Measurements from ENCODE around the gene HLA-DPA1. TPM values are rescaled to one million over a fixed set of nuclear protein-coding genes. Genes with fewer than 3 reads are reported as not detected.

The HLA-DPA1 gene
- total and polyA plus RNA-seq, 8 donors: 5.5 to 162 (median 9.2) TPM

GRCh38 chr6:33061987-33062386, 11.5 kb downstream of the HLA-DPA1 start:
- DNase-seq: no peak

GRCh38 chr6:33057222-33058150, 16.0 kb downstream of the HLA-DPA1 start:
- H3K27ac ChIP-seq: no peak overlapping the region
- H3K36me3 ChIP-seq: no peaks in the 10 kb centered on the region
- ATAC-seq (no peak), FAIRE-seq (no peak), DNase-seq (no peak)
- WGBS, 2 donors: 40 to 48% methylated on average over 6 of the region's 6 CpGs
- no peaks in the 10 kb centered on the region for H3K4me1 ChIP-seq
- H3K27me3 ChIP-seq: no peaks in the 10 kb centered on the region
- no peak for TF ChIP-seq CTCF (IDR thresholded peaks at IDR 0.05)
- no peak overlapping the region for H3K4me3 ChIP-seq
- intact Hi-C loops (cut with DNase I): no loop called here
- H3K9me3 ChIP-seq: no peaks in the 10 kb centered on the region

More at GRCh38 chr6:33061987-33062386, 11.5 kb downstream of the HLA-DPA1 start:
- ATAC-seq (peak in 1 of 4 donors; percentile 46), FAIRE-seq (no peak)
- no peaks in the 10 kb centered on the region for H3K27me3 ChIP-seq
- TF ChIP-seq CTCF (IDR thresholded peaks at IDR 0.05): no peak
- H3K4me3 ChIP-seq: no peak overlapping the region
- no peaks in the 10 kb centered on the region for H3K9me3 ChIP-seq
- H3K4me1 ChIP-seq: no peaks in the 10 kb centered on the region
- intact Hi-C loops (cut with DNase I): no loop called here
- no peak overlapping the region for H3K27ac ChIP-seq
- 77 to 84% methylated on average over 2 of the region's 2 CpGs for WGBS, 2 donors
- H3K36me3 ChIP-seq: no peaks in the 10 kb centered on the region

- Histone ChIP-seq H3K36me3 (no peaks in the 10 kb centered on the region), H3K4me3 (no peak overlapping the region), H3K27ac (no peak overlapping the region), H3K9me3 (no peaks in the 10 kb centered on the region), H3K27me3 (no peaks in the 10 kb centered on the region), H3K4me1 (no peaks in the 10 kb centered on the region)
- peak in 3 of 4 donors; percentile 58 to 79 (median 75) for ATAC-seq
- intact Hi-C loops (cut with DNase I): no loop called here
- 15 to 38% methylated on average over 4 of the region's 4 CpGs for WGBS, 2 donors
- FAIRE-seq: no peak
- DNase-seq: no peak
- TF ChIP-seq CTCF (IDR thresholded peaks at IDR 0.05): no peak
Measured at GRCh38 chr6:33053230-33053629, 20.2 kb downstream of the HLA-DPA1 start.

- Histone ChIP-seq H3K9me3 (no peaks in the 10 kb centered on the region), H3K36me3 (no peaks in the 10 kb centered on the region), H3K4me3 (no peak overlapping the region), H3K27me3 (no peaks in the 10 kb centered on the region), H3K4me1 (no peaks in the 10 kb centered on the region), H3K27ac (no peak overlapping the region)
- no peak for TF ChIP-seq CTCF (IDR thresholded peaks at IDR 0.05)
- ATAC-seq: peak in 3 of 4 donors; percentile 48 to 59 (median 50)
- intact Hi-C loops (cut with DNase I): no loop called here
- FAIRE-seq: no peak
- no peak for DNase-seq
Measured at GRCh38 chr6:33052627-33053026, 20.8 kb downstream of the HLA-DPA1 start.

Measured in pancreas (tissue), 10 donors.